WTC11 (cell line): ENCODE results near the gene FGF21. TPM values are rescaled to one million over a fixed set of nuclear protein-coding genes. Genes with fewer than 3 reads are reported as not detected.

Experiments used
- ATAC-seq: fragments of 200-7000 bp; cut with Tn5 transposase; 2 replicates; pipeline ENCODE4 v1.10.0; 2021; ENCODE audit warnings: mild to moderate bottlenecking, moderate library complexity
- CTCF ChIA-PET: fragments of 300-600 bp; sonication (Branson Sonifier 250); formaldehyde crosslinking; loops from one replicate; lab custom pipeline; 2021; ENCODE audit warnings: antibody characterized with exemption; lab: Charles Lee
- POLR2A ChIA-PET: fragments of 350-600 bp; sonication (Branson Sonifier 250); formaldehyde crosslinking; loops from one replicate; lab custom pipeline; 2021; ENCODE audit warnings: antibody characterized with exemption; lab: Charles Lee
- DNase-seq: peaks from one replicate; pipeline ENCODE4 v3.0.0; 2021; ENCODE audit warnings: low spot score
- H3K27ac Mint-ChIP-seq: 2 replicates; pipeline ENCODE4 v1.8.0; 2021; ENCODE audit warnings: mixed read lengths
- H3K27me3 Mint-ChIP-seq: 2 replicates; pipeline ENCODE4 v1.8.0; 2021; ENCODE audit warnings: low read depth, mild to moderate bottlenecking, moderate library complexity, mixed read lengths
- H3K36me3 Mint-ChIP-seq: 2 replicates; pipeline ENCODE4 v1.8.0; 2021; ENCODE audit warnings: mixed read lengths
- H3K4me1 Mint-ChIP-seq: 2 replicates; pipeline ENCODE4 v1.8.0; 2022; ENCODE audit warnings: mixed read lengths
- H3K4me3 Mint-ChIP-seq: 2 replicates; pipeline ENCODE4 v1.8.0; 2021; ENCODE audit warnings: mild to moderate bottlenecking, moderate library complexity, mixed read lengths
- H3K9me3 Mint-ChIP-seq: 2 replicates; pipeline ENCODE4 v1.8.0; 2021; ENCODE audit warnings: mixed read lengths
- CBFB ChIP-seq: sonication (generic); formaldehyde crosslinking; IDR thresholded peaks from 2 replicates; pipeline ENCODE4 v1.8.1; 2022; ENCODE audit warnings: mild to moderate bottlenecking, low read depth, missing genetic modification reagents
- CREB1 ChIP-seq: sonication (generic); formaldehyde crosslinking; IDR thresholded peaks from 2 replicates; pipeline ENCODE4 v1.8.0; 2023; ENCODE audit warnings: mild to moderate bottlenecking, missing genetic modification reagents
- ELF4 ChIP-seq: sonication (generic); formaldehyde crosslinking; IDR thresholded peaks from 2 replicates; pipeline ENCODE4 v1.8.1; 2022; ENCODE audit warnings: low read depth, mild to moderate bottlenecking, moderate library complexity, missing genetic modification reagents
- ETV6 ChIP-seq: sonication (generic); formaldehyde crosslinking; IDR thresholded peaks from 2 replicates; pipeline ENCODE4 v1.8.1; 2022; ENCODE audit warnings: mild to moderate bottlenecking, missing genetic modification reagents
- NR1H2 ChIP-seq: sonication (generic); formaldehyde crosslinking; IDR thresholded peaks from 2 replicates; pipeline ENCODE4 v1.9.0; 2021; ENCODE audit warnings: mild to moderate bottlenecking, moderate library complexity, missing genetic modification reagents
- RORB ChIP-seq: fragments of 250-450 bp; sonication (Bioruptor Pico); IDR thresholded peaks from 2 replicates; pipeline ENCODE4 v1.9.0; 2021; ENCODE audit warnings: mild to moderate bottlenecking
- SMAD3 ChIP-seq: sonication (generic); formaldehyde crosslinking; IDR thresholded peaks from 2 replicates; pipeline ENCODE4 v1.8.0; 2022; ENCODE audit warnings: missing genetic modification reagents, mild to moderate bottlenecking, borderline replicate concordance
- TP53 ChIP-seq: sonication (generic); formaldehyde crosslinking; IDR thresholded peaks from 2 replicates; pipeline ENCODE4 v1.8.1; 2023; ENCODE audit warnings: mild to moderate bottlenecking, missing genetic modification reagents
- total RNA-seq: library from RNA; stranded (reverse); gene quantifications from 3 replicates; pipeline ENCODE4 v1.2.3, GENCODE V29; 2021
- TF ChIP-seq, protein P1 (sequence below): sonication (generic); formaldehyde crosslinking; IDR thresholded peaks from 2 replicates; pipeline ENCODE4 v1.8.0; 2023; ENCODE audit warnings: missing genetic modification reagents, mild to moderate bottlenecking, borderline replicate concordance
- TF ChIP-seq, protein P2 (sequence below): sonication (generic); formaldehyde crosslinking; IDR thresholded peaks from 2 replicates; pipeline ENCODE4 v1.8.1; 2023; ENCODE audit warnings: mild to moderate bottlenecking, missing genetic modification reagents, moderate library complexity
- TF ChIP-seq, protein P3 (sequence below): sonication (generic); formaldehyde crosslinking; IDR thresholded peaks from 2 replicates; pipeline ENCODE4 v1.8.1; 2022; ENCODE audit warnings: low read depth, mild to moderate bottlenecking, moderate library complexity, missing genetic modification reagents, borderline replicate concordance
- TF ChIP-seq, protein P4 (sequence below): sonication (generic); formaldehyde crosslinking; IDR thresholded peaks from 2 replicates; pipeline ENCODE4 v1.8.0; 2022; ENCODE audit warnings: mild to moderate bottlenecking, missing genetic modification reagents
- TF ChIP-seq, protein P5 (sequence below): sonication (generic); formaldehyde crosslinking; IDR thresholded peaks from 2 replicates; pipeline ENCODE4 v1.8.0; 2022; ENCODE audit warnings: mild to moderate bottlenecking, missing genetic modification reagents
- TF ChIP-seq, protein P6 (sequence below): fragments of 250-450 bp; sonication (Bioruptor Pico); IDR thresholded peaks from 2 replicates; pipeline ENCODE4 v1.9.0; 2021; ENCODE audit warnings: mild to moderate bottlenecking, borderline replicate concordance

FGF21 gene
- total RNA-seq, 1 experiment from 2014 or later, result 0.26 TPM

DNA sequence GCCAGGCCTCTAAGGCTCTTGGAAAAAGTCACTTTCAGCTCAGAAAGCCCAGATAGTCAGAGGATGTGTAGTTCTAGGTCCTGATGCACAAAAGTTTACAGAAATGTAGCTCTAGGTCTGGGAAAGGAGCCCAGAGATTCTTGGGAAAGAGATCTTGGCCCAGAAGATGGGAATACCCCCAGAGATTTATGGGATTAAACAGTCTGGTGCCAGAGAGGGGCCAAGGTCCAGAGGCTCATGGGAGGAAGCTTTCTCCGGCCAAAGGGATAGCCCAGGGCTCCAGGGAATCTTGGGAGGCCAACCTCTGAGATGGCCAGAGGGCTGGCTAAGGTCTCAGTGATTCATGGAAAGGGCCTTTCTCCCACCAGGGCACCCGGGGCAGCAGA is 40.4 kb downstream of the FGF21 start (continued):
- TF ChIP-seq, protein P1, sequence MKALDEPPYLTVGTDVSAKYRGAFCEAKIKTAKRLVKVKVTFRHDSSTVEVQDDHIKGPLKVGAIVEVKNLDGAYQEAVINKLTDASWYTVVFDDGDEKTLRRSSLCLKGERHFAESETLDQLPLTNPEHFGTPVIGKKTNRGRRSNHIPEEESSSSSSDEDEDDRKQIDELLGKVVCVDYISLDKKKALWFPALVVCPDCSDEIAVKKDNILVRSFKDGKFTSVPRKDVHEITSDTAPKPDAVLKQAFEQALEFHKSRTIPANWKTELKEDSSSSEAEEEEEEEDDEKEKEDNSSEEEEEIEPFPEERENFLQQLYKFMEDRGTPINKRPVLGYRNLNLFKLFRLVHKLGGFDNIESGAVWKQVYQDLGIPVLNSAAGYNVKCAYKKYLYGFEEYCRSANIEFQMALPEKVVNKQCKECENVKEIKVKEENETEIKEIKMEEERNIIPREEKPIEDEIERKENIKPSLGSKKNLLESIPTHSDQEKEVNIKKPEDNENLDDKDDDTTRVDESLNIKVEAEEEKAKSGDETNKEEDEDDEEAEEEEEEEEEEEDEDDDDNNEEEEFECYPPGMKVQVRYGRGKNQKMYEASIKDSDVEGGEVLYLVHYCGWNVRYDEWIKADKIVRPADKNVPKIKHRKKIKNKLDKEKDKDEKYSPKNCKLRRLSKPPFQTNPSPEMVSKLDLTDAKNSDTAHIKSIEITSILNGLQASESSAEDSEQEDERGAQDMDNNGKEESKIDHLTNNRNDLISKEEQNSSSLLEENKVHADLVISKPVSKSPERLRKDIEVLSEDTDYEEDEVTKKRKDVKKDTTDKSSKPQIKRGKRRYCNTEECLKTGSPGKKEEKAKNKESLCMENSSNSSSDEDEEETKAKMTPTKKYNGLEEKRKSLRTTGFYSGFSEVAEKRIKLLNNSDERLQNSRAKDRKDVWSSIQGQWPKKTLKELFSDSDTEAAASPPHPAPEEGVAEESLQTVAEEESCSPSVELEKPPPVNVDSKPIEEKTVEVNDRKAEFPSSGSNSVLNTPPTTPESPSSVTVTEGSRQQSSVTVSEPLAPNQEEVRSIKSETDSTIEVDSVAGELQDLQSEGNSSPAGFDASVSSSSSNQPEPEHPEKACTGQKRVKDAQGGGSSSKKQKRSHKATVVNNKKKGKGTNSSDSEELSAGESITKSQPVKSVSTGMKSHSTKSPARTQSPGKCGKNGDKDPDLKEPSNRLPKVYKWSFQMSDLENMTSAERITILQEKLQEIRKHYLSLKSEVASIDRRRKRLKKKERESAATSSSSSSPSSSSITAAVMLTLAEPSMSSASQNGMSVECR, result no peak
- TF ChIP-seq CREB1 (CRISPR knock-in tag) (no peak), ETV6 (CRISPR knock-in tag) (no peak), SMAD3 (CRISPR knock-in tag) (no peak), NR1H2 (CRISPR knock-in tag) (no peak)
- TF ChIP-seq, protein P2, sequence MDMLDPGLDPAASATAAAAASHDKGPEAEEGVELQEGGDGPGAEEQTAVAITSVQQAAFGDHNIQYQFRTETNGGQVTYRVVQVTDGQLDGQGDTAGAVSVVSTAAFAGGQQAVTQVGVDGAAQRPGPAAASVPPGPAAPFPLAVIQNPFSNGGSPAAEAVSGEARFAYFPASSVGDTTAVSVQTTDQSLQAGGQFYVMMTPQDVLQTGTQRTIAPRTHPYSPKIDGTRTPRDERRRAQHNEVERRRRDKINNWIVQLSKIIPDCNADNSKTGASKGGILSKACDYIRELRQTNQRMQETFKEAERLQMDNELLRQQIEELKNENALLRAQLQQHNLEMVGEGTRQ, result no peak
- TF ChIP-seq, protein P3, sequence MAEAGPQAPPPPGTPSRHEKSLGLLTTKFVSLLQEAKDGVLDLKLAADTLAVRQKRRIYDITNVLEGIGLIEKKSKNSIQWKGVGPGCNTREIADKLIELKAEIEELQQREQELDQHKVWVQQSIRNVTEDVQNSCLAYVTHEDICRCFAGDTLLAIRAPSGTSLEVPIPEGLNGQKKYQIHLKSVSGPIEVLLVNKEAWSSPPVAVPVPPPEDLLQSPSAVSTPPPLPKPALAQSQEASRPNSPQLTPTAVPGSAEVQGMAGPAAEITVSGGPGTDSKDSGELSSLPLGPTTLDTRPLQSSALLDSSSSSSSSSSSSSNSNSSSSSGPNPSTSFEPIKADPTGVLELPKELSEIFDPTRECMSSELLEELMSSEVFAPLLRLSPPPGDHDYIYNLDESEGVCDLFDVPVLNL (CRISPR knock-in tag), result no peak
- TF ChIP-seq, protein P4, sequence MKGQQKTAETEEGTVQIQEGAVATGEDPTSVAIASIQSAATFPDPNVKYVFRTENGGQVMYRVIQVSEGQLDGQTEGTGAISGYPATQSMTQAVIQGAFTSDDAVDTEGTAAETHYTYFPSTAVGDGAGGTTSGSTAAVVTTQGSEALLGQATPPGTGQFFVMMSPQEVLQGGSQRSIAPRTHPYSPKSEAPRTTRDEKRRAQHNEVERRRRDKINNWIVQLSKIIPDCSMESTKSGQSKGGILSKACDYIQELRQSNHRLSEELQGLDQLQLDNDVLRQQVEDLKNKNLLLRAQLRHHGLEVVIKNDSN, result no peak
- TF ChIP-seq, protein P5, sequence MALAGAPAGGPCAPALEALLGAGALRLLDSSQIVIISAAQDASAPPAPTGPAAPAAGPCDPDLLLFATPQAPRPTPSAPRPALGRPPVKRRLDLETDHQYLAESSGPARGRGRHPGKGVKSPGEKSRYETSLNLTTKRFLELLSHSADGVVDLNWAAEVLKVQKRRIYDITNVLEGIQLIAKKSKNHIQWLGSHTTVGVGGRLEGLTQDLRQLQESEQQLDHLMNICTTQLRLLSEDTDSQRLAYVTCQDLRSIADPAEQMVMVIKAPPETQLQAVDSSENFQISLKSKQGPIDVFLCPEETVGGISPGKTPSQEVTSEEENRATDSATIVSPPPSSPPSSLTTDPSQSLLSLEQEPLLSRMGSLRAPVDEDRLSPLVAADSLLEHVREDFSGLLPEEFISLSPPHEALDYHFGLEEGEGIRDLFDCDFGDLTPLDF, result no peak
- TF ChIP-seq, protein P6, sequence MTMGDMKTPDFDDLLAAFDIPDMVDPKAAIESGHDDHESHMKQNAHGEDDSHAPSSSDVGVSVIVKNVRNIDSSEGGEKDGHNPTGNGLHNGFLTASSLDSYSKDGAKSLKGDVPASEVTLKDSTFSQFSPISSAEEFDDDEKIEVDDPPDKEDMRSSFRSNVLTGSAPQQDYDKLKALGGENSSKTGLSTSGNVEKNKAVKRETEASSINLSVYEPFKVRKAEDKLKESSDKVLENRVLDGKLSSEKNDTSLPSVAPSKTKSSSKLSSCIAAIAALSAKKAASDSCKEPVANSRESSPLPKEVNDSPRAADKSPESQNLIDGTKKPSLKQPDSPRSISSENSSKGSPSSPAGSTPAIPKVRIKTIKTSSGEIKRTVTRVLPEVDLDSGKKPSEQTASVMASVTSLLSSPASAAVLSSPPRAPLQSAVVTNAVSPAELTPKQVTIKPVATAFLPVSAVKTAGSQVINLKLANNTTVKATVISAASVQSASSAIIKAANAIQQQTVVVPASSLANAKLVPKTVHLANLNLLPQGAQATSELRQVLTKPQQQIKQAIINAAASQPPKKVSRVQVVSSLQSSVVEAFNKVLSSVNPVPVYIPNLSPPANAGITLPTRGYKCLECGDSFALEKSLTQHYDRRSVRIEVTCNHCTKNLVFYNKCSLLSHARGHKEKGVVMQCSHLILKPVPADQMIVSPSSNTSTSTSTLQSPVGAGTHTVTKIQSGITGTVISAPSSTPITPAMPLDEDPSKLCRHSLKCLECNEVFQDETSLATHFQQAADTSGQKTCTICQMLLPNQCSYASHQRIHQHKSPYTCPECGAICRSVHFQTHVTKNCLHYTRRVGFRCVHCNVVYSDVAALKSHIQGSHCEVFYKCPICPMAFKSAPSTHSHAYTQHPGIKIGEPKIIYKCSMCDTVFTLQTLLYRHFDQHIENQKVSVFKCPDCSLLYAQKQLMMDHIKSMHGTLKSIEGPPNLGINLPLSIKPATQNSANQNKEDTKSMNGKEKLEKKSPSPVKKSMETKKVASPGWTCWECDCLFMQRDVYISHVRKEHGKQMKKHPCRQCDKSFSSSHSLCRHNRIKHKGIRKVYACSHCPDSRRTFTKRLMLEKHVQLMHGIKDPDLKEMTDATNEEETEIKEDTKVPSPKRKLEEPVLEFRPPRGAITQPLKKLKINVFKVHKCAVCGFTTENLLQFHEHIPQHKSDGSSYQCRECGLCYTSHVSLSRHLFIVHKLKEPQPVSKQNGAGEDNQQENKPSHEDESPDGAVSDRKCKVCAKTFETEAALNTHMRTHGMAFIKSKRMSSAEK (CRISPR knock-in tag), result no peak

DNA sequence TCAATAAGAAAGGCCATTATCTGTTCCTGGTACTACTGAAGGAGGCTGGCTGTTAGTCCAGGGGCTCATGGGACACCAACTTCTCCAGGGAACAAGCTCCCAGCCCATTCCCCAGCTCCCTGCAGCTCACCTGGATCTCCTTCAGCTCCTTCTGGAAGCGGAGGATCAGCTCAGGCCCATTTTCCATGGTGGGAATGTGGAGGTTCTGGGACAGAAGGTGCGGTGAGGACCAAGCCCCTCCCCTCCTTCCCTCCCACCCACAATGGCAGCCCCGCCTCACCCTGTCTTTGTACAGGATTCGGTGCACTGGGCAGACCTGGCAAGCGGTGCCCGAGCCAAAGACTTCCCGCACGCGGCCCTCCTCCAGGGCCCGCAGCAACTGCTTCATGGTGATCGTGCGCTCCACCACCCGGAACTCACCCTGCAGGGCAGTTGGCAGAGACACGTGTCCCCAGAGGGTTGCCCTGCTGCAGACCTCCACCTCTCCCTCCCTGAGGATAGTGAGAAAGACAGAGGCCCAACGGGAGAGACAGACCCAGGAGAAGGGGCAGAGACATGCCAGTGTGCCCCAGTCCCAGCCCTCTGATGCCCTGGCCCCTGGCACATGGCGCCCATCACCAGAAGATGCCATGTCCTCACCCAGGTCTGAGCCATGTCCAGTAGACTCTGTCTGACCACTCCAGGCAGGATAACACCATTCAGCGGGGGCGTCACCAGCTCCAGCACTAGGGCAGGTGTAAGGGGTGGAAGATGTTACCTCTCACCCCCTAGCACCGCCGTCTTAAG is 41.2 kb downstream of the FGF21 start:
- no peak for DNase-seq
- H3K9me3 Mint-ChIP-seq, result no peaks in the 10 kb centered on the region
- TF ChIP-seq CBFB (CRISPR knock-in tag) (no peak), RORB (CRISPR knock-in tag) (no peak), TP53 (no peak), ELF4 (CRISPR knock-in tag) (no peak)
- TF ChIP-seq, protein P6 (CRISPR knock-in tag), result no peak

More for the DNA sequence above, 41.2 kb downstream of the FGF21 start:
- ChIA-PET CTCF (interaction anchor here (0.9 to 6.7 kb wide), 18 partner anchors 9 to 203 kb away, joined by 3 to 132 read pairs (median 8); partner anchors contain the start of genes BCAT2, CA11, GYS1 and HSD17B14), POLR2A (interaction anchor here (1.0 to 1.5 kb wide), 2 partner anchors 17 to 30 kb away, joined by 3 to 7 read pairs; no protein-coding TSS in a partner anchor)
- H3K36me3 Mint-ChIP-seq, result no peaks in the 10 kb centered on the region
- H3K4me3 Mint-ChIP-seq, result no peak overlapping the region
- H3K27ac Mint-ChIP-seq, result no peak overlapping the region
- no peaks in the 10 kb centered on the region; the same call in none of the 2 replicates for H3K27me3 Mint-ChIP-seq
- H3K4me1 Mint-ChIP-seq, result peaks cover 18% of the 10 kb centered on the region
- ATAC-seq, result no peak
